SU-DHL-6 (cell line): ENCODE measurements around the gene FOXC1.

Experiments used
- EZH2phosphoT487 ChIP-seq: fragments of 200-600 bp; sonication (generic), shearing (Covaris generic); conservative IDR thresholded peaks from 2 replicates; pipeline ENCODE4 v1.6.1; 2018; ENCODE audit warnings: mild to moderate bottlenecking, antibody characterized with exemption, low read length, moderate library complexity, mixed read lengths
- TF ChIP-seq, protein P1 (sequence below): fragments of 200-600 bp; sonication (generic); IDR thresholded peaks from one replicate; pipeline ENCODE4 v1.5.1; 2017; ENCODE audit warnings: antibody characterized with exemption, mild to moderate bottlenecking, low read length, moderate library complexity; ENCODE audit not compliant: insufficient read depth, poor library complexity, severe bottlenecking

- TF ChIP-seq, protein P1, sequence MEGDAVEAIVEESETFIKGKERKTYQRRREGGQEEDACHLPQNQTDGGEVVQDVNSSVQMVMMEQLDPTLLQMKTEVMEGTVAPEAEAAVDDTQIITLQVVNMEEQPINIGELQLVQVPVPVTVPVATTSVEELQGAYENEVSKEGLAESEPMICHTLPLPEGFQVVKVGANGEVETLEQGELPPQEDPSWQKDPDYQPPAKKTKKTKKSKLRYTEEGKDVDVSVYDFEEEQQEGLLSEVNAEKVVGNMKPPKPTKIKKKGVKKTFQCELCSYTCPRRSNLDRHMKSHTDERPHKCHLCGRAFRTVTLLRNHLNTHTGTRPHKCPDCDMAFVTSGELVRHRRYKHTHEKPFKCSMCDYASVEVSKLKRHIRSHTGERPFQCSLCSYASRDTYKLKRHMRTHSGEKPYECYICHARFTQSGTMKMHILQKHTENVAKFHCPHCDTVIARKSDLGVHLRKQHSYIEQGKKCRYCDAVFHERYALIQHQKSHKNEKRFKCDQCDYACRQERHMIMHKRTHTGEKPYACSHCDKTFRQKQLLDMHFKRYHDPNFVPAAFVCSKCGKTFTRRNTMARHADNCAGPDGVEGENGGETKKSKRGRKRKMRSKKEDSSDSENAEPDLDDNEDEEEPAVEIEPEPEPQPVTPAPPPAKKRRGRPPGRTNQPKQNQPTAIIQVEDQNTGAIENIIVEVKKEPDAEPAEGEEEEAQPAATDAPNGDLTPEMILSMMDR = no peak
- no peak for TF ChIP-seq EZH2phosphoT487
Measured at GRCh38 chr6:1634081-1634480, 24.4 kb downstream of the FOXC1 start.
